Activated CD8-positive, alpha-beta T cell treated with anti-CD3 and anti-CD28 coated beads for 36 hours (primary cell): Measurements from ENCODE around the gene DRAP1. TPM values are rescaled to one million over a fixed set of nuclear protein-coding genes. Genes with fewer than 3 reads are reported as not detected.

Experiments
- ATAC-seq: fragments of 200-7000 bp; cut with Tn5 transposase; one replicate; pipeline ENCODE4 v1.10.0; 2021; ENCODE audit warnings: mild to moderate bottlenecking, moderate library complexity
- CTCF ChIA-PET: fragments of 350-600 bp; sonication (Branson Sonifier 250); formaldehyde crosslinking; loops from one replicate; lab custom pipeline; 2021; ENCODE audit warnings: antibody characterized with exemption; lab: Charles Lee
- POLR2A ChIA-PET: fragments of 350-600 bp; sonication (Branson Sonifier 250); formaldehyde crosslinking; loops from one replicate; lab custom pipeline; 2021; ENCODE audit warnings: antibody characterized with exemption; lab: Charles Lee
- DNase-seq: peaks from one replicate; pipeline ENCODE4 v3.0.0-alpha.2; 2020
- H3K27ac Mint-ChIP-seq: one replicate; pipeline ENCODE4 v1.8.0; 2021; ENCODE audit warnings: mild to moderate bottlenecking, mixed read lengths
- H3K27me3 Mint-ChIP-seq: one replicate; pipeline ENCODE4 v1.8.0; 2021; ENCODE audit warnings: mixed read lengths
- H3K36me3 Mint-ChIP-seq: one replicate; pipeline ENCODE4 v1.8.0; 2021; ENCODE audit warnings: low read depth, mixed read lengths
- H3K4me1 Mint-ChIP-seq: one replicate; pipeline ENCODE4 v1.8.0; 2021; ENCODE audit warnings: low read depth, mixed read lengths
- H3K4me3 Mint-ChIP-seq: one replicate; pipeline ENCODE4 v1.8.0; 2021; ENCODE audit warnings: mild to moderate bottlenecking, moderate library complexity, mixed read lengths
- H3K9me3 Mint-ChIP-seq: one replicate; pipeline ENCODE4 v1.8.0; 2021; ENCODE audit warnings: mixed read lengths
- CTCF ChIP-seq: fragments of 200-600 bp; IDR thresholded peaks from one replicate; pipeline ENCODE4 v1.8.0; 2022; ENCODE audit warnings: antibody characterized with exemption, mild to moderate bottlenecking
- intact Hi-C: fragments of 100-400 bp; cut with micrococcal nuclease; formaldehyde crosslinking; loops from one replicate; pipeline ENCODE4 v1.10.0; 2022
- total RNA-seq, 2 experiments: library from RNA; stranded (reverse); gene quantifications; one replicate each; pipeline ENCODE4 v1.2.3, GENCODE V29; 2021

Gene DRAP1
- total RNA-seq, 2 experiments from 2014 or later, result 135 TPM

GRCh38 chr11:65917077-65917433, 2.2 kb upstream of the DRAP1 start:
- Mint-ChIP-seq H3K4me3 (peak overlapping the region; percentile 92), H3K27ac (no peak overlapping the region), H3K9me3 (no peaks in the 10 kb centered on the region), H3K4me1 (peaks cover 28% of the 10 kb centered on the region), H3K27me3 (no peaks in the 10 kb centered on the region), H3K36me3 (peaks cover 14% of the 10 kb centered on the region)
- intact Hi-C loops, result no loop called here
- ATAC-seq (no peak), DNase-seq (no peak)
- TF ChIP-seq CTCF, result no peak
- ChIA-PET CTCF (interaction anchor here (1.4 to 2.5 kb wide), 2 partner anchors 27 to 29 kb away, joined by 7 to 12 read pairs; partner anchors contain the start of genes CCDC85B and FIBP), POLR2A (interaction anchor here (1.3 to 2.9 kb wide), 5 partner anchors 8 to 27 kb away, joined by 5 to 20 read pairs (median 11); partner anchors contain the start of genes CCDC85B, FIBP and FOSL1)

GRCh38 chr11:65917434-65918210, 1.6 kb upstream of the DRAP1 start:
- peaks cover 19% of the 10 kb centered on the region for H3K36me3 Mint-ChIP-seq
- H3K27me3 Mint-ChIP-seq, result no peaks in the 10 kb centered on the region
- peaks cover 30% of the 10 kb centered on the region for H3K4me1 Mint-ChIP-seq
- peak overlapping the region; percentile 87 for H3K27ac Mint-ChIP-seq
- no peak for DNase-seq
- ChIA-PET CTCF (interaction anchor here (0.9 to 2.5 kb wide), 7 partner anchors 17 to 206 kb away, joined by 3 to 12 read pairs (median 3); partner anchors contain the start of genes CCDC85B, FIBP, KAT5 and MUS81), POLR2A (interaction anchor here (0.8 to 2.9 kb wide), 12 partner anchors 9 to 71 kb away, joined by 3 to 20 read pairs (median 5); partner anchors contain the start of genes CCDC85B, FIBP and FOSL1)
- H3K4me3 Mint-ChIP-seq, result peak overlapping the region; percentile 92
- no peaks in the 10 kb centered on the region for H3K9me3 Mint-ChIP-seq
- intact Hi-C loops, result no loop called here
- no peak for ATAC-seq
- TF ChIP-seq CTCF, result no peak

GRCh38 chr11:65918211-65919140, 750 bp upstream of the DRAP1 start, which contains the start of gene C11orf68:
Gene C11orf68, minus strand, starts transcription at chr11:65919062. Its CDS starts 31 bp downstream, at chr11:65919031.
- H3K4me3 Mint-ChIP-seq, result peak within 1 kb of the TSS; percentile 92
- ATAC-seq (peak; percentile 8), DNase-seq (no peak)
- H3K27me3 Mint-ChIP-seq, result no peaks in the 10 kb centered on the region
- peak within 1 kb of the TSS; percentile 87 for H3K27ac Mint-ChIP-seq
- ChIA-PET POLR2A (interaction anchor here (0.8 to 2.9 kb wide), 13 partner anchors 9 to 70 kb away, joined by 3 to 20 read pairs (median 5); partner anchors contain the start of genes CCDC85B, FIBP and FOSL1), CTCF (interaction anchor here (0.9 to 2.5 kb wide), 7 partner anchors 17 to 207 kb away, joined by 3 to 12 read pairs (median 3); partner anchors contain the start of genes CCDC85B, FIBP, KAT5 and MUS81)
- intact Hi-C loops, result loop anchor here (1.0 kb wide), 1 partner anchor 43 kb away; the partner anchor contains the start of gene SART1
- peaks cover 32% of the 10 kb centered on the region for H3K4me1 Mint-ChIP-seq
- H3K9me3 Mint-ChIP-seq, result no peaks in the 10 kb centered on the region
- no peak for TF ChIP-seq CTCF
- peaks cover 22% of the 10 kb centered on the region for H3K36me3 Mint-ChIP-seq

GRCh38 chr11:65919573-65920371, 546 bp downstream of the DRAP1 start:
- intact Hi-C loops, result loop anchor here (1.0 kb wide), 1 partner anchor 42 kb away; the partner anchor contains the start of gene SART1
- H3K9me3 Mint-ChIP-seq, result no peaks in the 10 kb centered on the region
- ATAC-seq (peak; percentile 46), DNase-seq (peak; percentile 81)
- peaks cover 32% of the 10 kb centered on the region for H3K4me1 Mint-ChIP-seq
- TF ChIP-seq CTCF, result no peak
- H3K27ac Mint-ChIP-seq, result peak overlapping the region; percentile 84
- peaks cover 22% of the 10 kb centered on the region for H3K36me3 Mint-ChIP-seq
- ChIA-PET CTCF (interaction anchor here (1.8 kb wide), 1 partner anchor 35 kb away, joined by 8 read pairs; no protein-coding TSS in a partner anchor), POLR2A (interaction anchor here (0.6 to 2.6 kb wide), 8 partner anchors 9 to 1416 kb away, joined by 3 to 16 read pairs (median 4); partner anchors contain the start of genes CCDC85B, FIBP and FOSL1)
- no peaks in the 10 kb centered on the region for H3K27me3 Mint-ChIP-seq
- H3K4me3 Mint-ChIP-seq, result peak overlapping the region; percentile 92
